ENCODE measurements around the gene MED6. TPM values are rescaled to one million over a fixed set of nuclear protein-coding genes. Genes with fewer than 3 reads are reported as not detected.
A peak's percentile ranks its signal among the peaks of the same experiment; 100 is the strongest.

MED6 gene
- total and polyA plus RNA-seq, 2 donors (not counting 1 experiment from before 2014, with no cell fraction given) = 26.6 to 46.1 TPM

DNA sequence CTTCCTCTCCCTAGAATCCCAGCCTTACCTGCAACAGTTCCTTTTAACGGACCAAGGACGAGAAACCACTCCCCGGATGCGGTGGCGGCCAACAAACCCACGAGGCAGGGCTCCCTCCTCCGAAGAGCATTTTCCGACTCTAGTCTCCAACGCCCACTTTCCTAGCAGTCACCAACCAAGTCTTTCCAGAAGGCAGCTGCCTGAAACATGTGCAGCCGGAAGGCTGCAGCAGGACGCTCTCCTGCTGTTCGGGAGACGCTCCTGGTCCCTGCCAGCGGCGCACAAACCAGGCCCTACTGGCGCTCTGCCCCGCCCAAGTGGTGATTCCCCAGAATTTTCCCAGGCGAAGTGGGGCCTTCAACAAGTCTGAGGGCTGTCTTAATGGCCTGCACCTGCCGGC, 44.6 kb downstream of the MED6 start:
- TF ChIP-seq, protein P1, sequence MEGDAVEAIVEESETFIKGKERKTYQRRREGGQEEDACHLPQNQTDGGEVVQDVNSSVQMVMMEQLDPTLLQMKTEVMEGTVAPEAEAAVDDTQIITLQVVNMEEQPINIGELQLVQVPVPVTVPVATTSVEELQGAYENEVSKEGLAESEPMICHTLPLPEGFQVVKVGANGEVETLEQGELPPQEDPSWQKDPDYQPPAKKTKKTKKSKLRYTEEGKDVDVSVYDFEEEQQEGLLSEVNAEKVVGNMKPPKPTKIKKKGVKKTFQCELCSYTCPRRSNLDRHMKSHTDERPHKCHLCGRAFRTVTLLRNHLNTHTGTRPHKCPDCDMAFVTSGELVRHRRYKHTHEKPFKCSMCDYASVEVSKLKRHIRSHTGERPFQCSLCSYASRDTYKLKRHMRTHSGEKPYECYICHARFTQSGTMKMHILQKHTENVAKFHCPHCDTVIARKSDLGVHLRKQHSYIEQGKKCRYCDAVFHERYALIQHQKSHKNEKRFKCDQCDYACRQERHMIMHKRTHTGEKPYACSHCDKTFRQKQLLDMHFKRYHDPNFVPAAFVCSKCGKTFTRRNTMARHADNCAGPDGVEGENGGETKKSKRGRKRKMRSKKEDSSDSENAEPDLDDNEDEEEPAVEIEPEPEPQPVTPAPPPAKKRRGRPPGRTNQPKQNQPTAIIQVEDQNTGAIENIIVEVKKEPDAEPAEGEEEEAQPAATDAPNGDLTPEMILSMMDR (conservative IDR thresholded peaks at IDR 0.05 in 1 of 2, IDR thresholded peaks at IDR 0.05 in 1 of 2; ENCODE audit: low read depth in 1 of 2, low read length in 2 of 2) = no peak
- TF ChIP-seq EZH2 (IDR thresholded peaks at IDR 0.05; ENCODE audit: low read length, missing control alignments) = no peak
- no peaks in the 10 kb centered on the region for H3K9me3 ChIP-seq (ENCODE audit: control insufficient read depth, insufficient read depth, low read depth, low read length)
- no peak overlapping the region for H3K9ac ChIP-seq (ENCODE audit: insufficient read depth, low read length)
- H3K27me3 ChIP-seq (ENCODE audit: control insufficient read depth, insufficient read depth, low read length) = no peaks in the 10 kb centered on the region
- H2AFZ ChIP-seq (ENCODE audit: low read length) = no peak overlapping the region
- peak overlapping the region; percentile 51 for H3K4me2 ChIP-seq (ENCODE audit: extremely low read depth, insufficient read depth, low read length)
- peak overlapping the region in 2 of 4 experiments; percentile 8 to 14 for H3K4me3 ChIP-seq (replicated peaks in 1 of 4; ENCODE audit: control extremely low read depth in 1 of 4, insufficient read depth in 1 of 4, low read depth in 3 of 4, low read length in 4 of 4)
- no peaks in the 10 kb centered on the region for H4K20me1 ChIP-seq (ENCODE audit: control insufficient read depth, extremely low read depth, insufficient read depth, low read length)
- DNase-seq (ENCODE audit: low read depth in 2 of 2) = peak; percentile 8 to 33
- no peaks in the 10 kb centered on the region for H3K4me1 ChIP-seq (ENCODE audit: control insufficient read depth, extremely low read depth, insufficient read depth, low read length)
- H3K36me3 ChIP-seq (ENCODE audit: control insufficient read depth, insufficient read depth, low read length) = no peaks in the 10 kb centered on the region
- H3K27ac ChIP-seq (ENCODE audit: insufficient read depth, low read length) = no peak overlapping the region
- no peaks in the 10 kb centered on the region for H3K79me2 ChIP-seq (ENCODE audit: control insufficient read depth, insufficient read depth, low read length)

DNA sequence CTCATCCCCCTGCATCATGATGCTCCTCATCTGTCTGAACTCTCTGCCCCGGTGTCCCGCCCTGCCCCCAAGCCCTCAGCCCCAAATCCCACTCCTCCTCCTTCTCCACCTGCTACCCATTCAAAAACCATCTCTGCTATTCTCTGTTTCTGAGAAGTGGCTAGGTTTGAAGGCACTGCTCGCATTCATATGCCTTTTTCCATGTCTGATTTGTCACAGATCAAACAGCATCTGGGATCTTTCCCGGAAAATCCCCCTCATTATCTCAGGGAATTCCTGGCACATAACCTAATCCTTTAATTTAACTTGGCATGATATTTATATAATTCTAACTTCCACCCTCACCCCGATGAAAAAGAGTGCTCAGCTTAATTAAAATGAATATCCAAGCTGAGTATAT, 62.4 kb downstream of the MED6 start:
- H3K27me3 ChIP-seq (ENCODE audit: control insufficient read depth, insufficient read depth, low read length) = no peaks in the 10 kb centered on the region
- no peak overlapping the region for H3K9ac ChIP-seq (ENCODE audit: insufficient read depth, low read length)
- no peak overlapping the region for H3K4me3 ChIP-seq (replicated peaks in 1 of 4; ENCODE audit: control extremely low read depth in 1 of 4, insufficient read depth in 1 of 4, low read depth in 3 of 4, low read length in 4 of 4)
- TF ChIP-seq, protein P1 (conservative IDR thresholded peaks at IDR 0.05 in 1 of 2, IDR thresholded peaks at IDR 0.05 in 1 of 2; ENCODE audit: low read depth in 1 of 2, low read length in 2 of 2) = no peak
- no peak for TF ChIP-seq EZH2 (IDR thresholded peaks at IDR 0.05; ENCODE audit: low read length, missing control alignments)
- no peaks in the 10 kb centered on the region for H3K79me2 ChIP-seq (ENCODE audit: control insufficient read depth, insufficient read depth, low read length)
- H3K9me3 ChIP-seq (ENCODE audit: control insufficient read depth, insufficient read depth, low read depth, low read length) = no peaks in the 10 kb centered on the region
- no peak overlapping the region for H3K27ac ChIP-seq (ENCODE audit: insufficient read depth, low read length)
- H3K4me1 ChIP-seq (ENCODE audit: control insufficient read depth, extremely low read depth, insufficient read depth, low read length) = no peaks in the 10 kb centered on the region
- no peak overlapping the region for H3K4me2 ChIP-seq (ENCODE audit: extremely low read depth, insufficient read depth, low read length)
- no peak for DNase-seq (ENCODE audit: low read depth in 2 of 2)
- H3K36me3 ChIP-seq (ENCODE audit: control insufficient read depth, insufficient read depth, low read length) = no peaks in the 10 kb centered on the region
- H4K20me1 ChIP-seq (ENCODE audit: control insufficient read depth, extremely low read depth, insufficient read depth, low read length) = no peaks in the 10 kb centered on the region
- H2AFZ ChIP-seq (ENCODE audit: low read length) = no peak overlapping the region

DNA sequence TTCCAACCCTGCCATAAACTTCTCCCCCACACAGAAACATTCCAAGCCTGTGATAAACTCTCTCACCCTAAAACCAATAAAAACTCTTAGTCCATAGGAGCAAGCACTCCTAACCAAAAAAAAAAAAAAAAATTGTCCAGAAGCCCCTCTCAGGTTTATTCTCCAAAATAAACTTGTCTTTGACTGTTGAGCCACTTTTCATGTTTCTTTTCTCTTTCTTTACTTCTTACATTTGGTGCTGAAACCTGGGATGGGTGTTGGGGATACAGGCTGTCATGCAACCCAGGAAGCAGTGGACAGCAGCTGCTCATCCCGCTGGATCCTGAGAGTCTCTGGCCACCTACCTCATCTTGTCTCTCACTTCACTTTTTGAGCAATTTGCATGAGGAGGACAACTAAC, 63.6 kb downstream of the MED6 start:
- H3K9ac ChIP-seq (ENCODE audit: insufficient read depth, low read length) = no peak overlapping the region
- H3K4me1 ChIP-seq (ENCODE audit: control insufficient read depth, extremely low read depth, insufficient read depth, low read length) = no peaks in the 10 kb centered on the region
- H3K9me3 ChIP-seq (ENCODE audit: control insufficient read depth, insufficient read depth, low read depth, low read length) = no peaks in the 10 kb centered on the region
- no peak overlapping the region for H3K27ac ChIP-seq (ENCODE audit: insufficient read depth, low read length)
- no peaks in the 10 kb centered on the region for H3K79me2 ChIP-seq (ENCODE audit: control insufficient read depth, insufficient read depth, low read length)
- no peak for DNase-seq (ENCODE audit: low read depth in 2 of 2)
- H4K20me1 ChIP-seq (ENCODE audit: control insufficient read depth, extremely low read depth, insufficient read depth, low read length) = no peaks in the 10 kb centered on the region
- H3K27me3 ChIP-seq (ENCODE audit: control insufficient read depth, insufficient read depth, low read length) = no peaks in the 10 kb centered on the region
- no peaks in the 10 kb centered on the region for H3K36me3 ChIP-seq (ENCODE audit: control insufficient read depth, insufficient read depth, low read length)
- H3K4me3 ChIP-seq (replicated peaks in 1 of 4; ENCODE audit: control extremely low read depth in 1 of 4, insufficient read depth in 1 of 4, low read depth in 3 of 4, low read length in 4 of 4) = no peak overlapping the region
- H3K4me2 ChIP-seq (ENCODE audit: extremely low read depth, insufficient read depth, low read length) = no peak overlapping the region
- H2AFZ ChIP-seq (ENCODE audit: low read length) = no peak overlapping the region
- no peak for TF ChIP-seq EZH2 (IDR thresholded peaks at IDR 0.05; ENCODE audit: low read length, missing control alignments)
- TF ChIP-seq, protein P1 (conservative IDR thresholded peaks at IDR 0.05 in 1 of 2, IDR thresholded peaks at IDR 0.05 in 1 of 2; ENCODE audit: low read depth in 1 of 2, low read length in 2 of 2) = no peak
